Measurements from ENCODE around the gene FAM168B.

DNA sequence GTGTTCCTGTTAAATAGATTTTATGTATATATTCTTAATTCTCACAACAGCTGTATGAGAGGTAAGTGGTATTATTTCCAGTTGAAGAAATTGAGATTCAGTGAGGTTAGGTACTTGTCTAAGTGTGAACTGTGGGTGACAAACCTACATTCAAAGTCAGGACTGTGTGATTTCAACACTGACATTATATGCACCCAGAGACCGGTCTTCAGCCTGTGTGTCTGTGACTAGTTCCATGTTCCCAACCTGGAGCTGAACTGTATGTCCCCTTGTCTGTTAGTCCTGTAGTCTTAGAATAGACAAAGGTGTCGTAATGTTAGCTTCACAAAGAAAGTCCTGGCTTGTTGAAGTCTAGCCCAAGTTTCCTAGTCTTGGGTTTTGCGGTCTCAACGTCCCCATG lies 29.2 kb upstream of the FAM168B start:
- TF ChIP-seq, protein P1, sequence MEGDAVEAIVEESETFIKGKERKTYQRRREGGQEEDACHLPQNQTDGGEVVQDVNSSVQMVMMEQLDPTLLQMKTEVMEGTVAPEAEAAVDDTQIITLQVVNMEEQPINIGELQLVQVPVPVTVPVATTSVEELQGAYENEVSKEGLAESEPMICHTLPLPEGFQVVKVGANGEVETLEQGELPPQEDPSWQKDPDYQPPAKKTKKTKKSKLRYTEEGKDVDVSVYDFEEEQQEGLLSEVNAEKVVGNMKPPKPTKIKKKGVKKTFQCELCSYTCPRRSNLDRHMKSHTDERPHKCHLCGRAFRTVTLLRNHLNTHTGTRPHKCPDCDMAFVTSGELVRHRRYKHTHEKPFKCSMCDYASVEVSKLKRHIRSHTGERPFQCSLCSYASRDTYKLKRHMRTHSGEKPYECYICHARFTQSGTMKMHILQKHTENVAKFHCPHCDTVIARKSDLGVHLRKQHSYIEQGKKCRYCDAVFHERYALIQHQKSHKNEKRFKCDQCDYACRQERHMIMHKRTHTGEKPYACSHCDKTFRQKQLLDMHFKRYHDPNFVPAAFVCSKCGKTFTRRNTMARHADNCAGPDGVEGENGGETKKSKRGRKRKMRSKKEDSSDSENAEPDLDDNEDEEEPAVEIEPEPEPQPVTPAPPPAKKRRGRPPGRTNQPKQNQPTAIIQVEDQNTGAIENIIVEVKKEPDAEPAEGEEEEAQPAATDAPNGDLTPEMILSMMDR (IDR thresholded peaks at IDR 0.05), result no peak
- TF ChIP-seq PHF8 (IDR thresholded peaks at IDR 0.05; ENCODE audit: borderline replicate concordance, low read depth), result no peak
- TF ChIP-seq NR3C1 (IDR thresholded peaks at IDR 0.05), result no peak
- TF ChIP-seq, protein P2, sequence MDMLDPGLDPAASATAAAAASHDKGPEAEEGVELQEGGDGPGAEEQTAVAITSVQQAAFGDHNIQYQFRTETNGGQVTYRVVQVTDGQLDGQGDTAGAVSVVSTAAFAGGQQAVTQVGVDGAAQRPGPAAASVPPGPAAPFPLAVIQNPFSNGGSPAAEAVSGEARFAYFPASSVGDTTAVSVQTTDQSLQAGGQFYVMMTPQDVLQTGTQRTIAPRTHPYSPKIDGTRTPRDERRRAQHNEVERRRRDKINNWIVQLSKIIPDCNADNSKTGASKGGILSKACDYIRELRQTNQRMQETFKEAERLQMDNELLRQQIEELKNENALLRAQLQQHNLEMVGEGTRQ (IDR thresholded peaks at IDR 0.05), result no peak
- no peak for TF ChIP-seq EP300 (IDR thresholded peaks at IDR 0.05)
- no peak for TF ChIP-seq ELK1 (IDR thresholded peaks at IDR 0.05; ENCODE audit: low read depth, low read length)
- no peak for TF ChIP-seq CBX2 (IDR thresholded peaks at IDR 0.05; ENCODE audit: borderline replicate concordance, low read depth)
- no peak for TF ChIP-seq POLR2A (IDR thresholded peaks at IDR 0.05; ENCODE audit: low read length)
- TF ChIP-seq POLR2AphosphoS2 (conservative IDR thresholded peaks at IDR 0.05; ENCODE audit: low read length), result no peak
- no peak for TF ChIP-seq RFX5 (IDR thresholded peaks at IDR 0.05)
- no peak for TF ChIP-seq REST (IDR thresholded peaks at IDR 0.05)
- TF ChIP-seq RCOR1 (IDR thresholded peaks at IDR 0.05; ENCODE audit: low read depth, low read length), result no peak
- no peak for TF ChIP-seq NPAS2 (CRISPR knock-in tag; IDR thresholded peaks at IDR 0.05; ENCODE audit: borderline replicate concordance)
- no peak for TF ChIP-seq CBX8 (IDR thresholded peaks at IDR 0.05)

Data from A549 (cell line).